ENCODE measurements around the gene ACTMAP. TPM values are rescaled to one million over a fixed set of nuclear protein-coding genes. Genes with fewer than 3 reads are reported as not detected.

The ACTMAP gene
- total and polyA plus RNA-seq, 2 of the 13 experiments (the other 11 are each of a cell fraction or from before 2014, with no cell fraction given) = 2.2 to 7.9 TPM

- TF ChIP-seq GLI4 (CRISPR knock-in tag; IDR thresholded peaks at IDR 0.05; ENCODE audit: borderline replicate concordance) = no peak
- TF ChIP-seq ATF1 (CRISPR knock-in tag; IDR thresholded peaks at IDR 0.05) = peak; percentile 95
- TF ChIP-seq ZMYM3 (CRISPR knock-in tag; IDR thresholded peaks at IDR 0.05) = peak; percentile 98
- no peak for TF ChIP-seq ZNF446 (CRISPR knock-in tag; IDR thresholded peaks at IDR 0.05)
- TF ChIP-seq POLR2AphosphoS5 (IDR thresholded peaks at IDR 0.05; ENCODE audit: low read depth, low read length) = no peak
- no peak for TF ChIP-seq SMYD3 (CRISPR knock-in tag; IDR thresholded peaks at IDR 0.05)
- TF ChIP-seq EP300 (IDR thresholded peaks at IDR 0.05; ENCODE audit: low read depth in 2 of 2, low read length in 2 of 2) = no peak
- TF ChIP-seq EP300 (CRISPR knock-in tag; IDR thresholded peaks at IDR 0.05; ENCODE audit: borderline replicate concordance) = no peak
- TF ChIP-seq ZNF574 (CRISPR knock-in tag; IDR thresholded peaks at IDR 0.05) = 0 out of 2 replicates have a peak, but pooled peaks have one; percentile 27
- no peak for TF ChIP-seq ZNF337 (CRISPR knock-in tag; IDR thresholded peaks at IDR 0.05; ENCODE audit: borderline replicate concordance, low read depth)
- no peak for TF ChIP-seq NONO (IDR thresholded peaks at IDR 0.05)
- TF ChIP-seq NONO (CRISPR knock-in tag; conservative IDR thresholded peaks at IDR 0.05) = 0 out of 2 replicates have a peak, but pooled peaks have one; percentile 26
- TF ChIP-seq EHMT2 (IDR thresholded peaks at IDR 0.05; ENCODE audit: borderline replicate concordance, low read depth, low read length) = no peak
- 0 out of 2 replicates have a peak, but pooled peaks have one; percentile 22 for TF ChIP-seq ZFP36L1 (CRISPR knock-in tag; IDR thresholded peaks at IDR 0.05)
- no peak for TF ChIP-seq MYNN (CRISPR knock-in tag; IDR thresholded peaks at IDR 0.05; ENCODE audit: low read depth)
- TF ChIP-seq NFKBIZ (CRISPR knock-in tag; IDR thresholded peaks at IDR 0.05) = no peak
- TF ChIP-seq KMT2B (CRISPR knock-in tag; IDR thresholded peaks at IDR 0.05) = 0 out of 2 replicates have a peak, but pooled peaks have one; percentile 23
- TF ChIP-seq YEATS2 (CRISPR knock-in tag; IDR thresholded peaks at IDR 0.05; ENCODE audit: borderline replicate concordance) = no peak
- 0 out of 2 replicates have a peak, but pooled peaks have one; percentile 18 for TF ChIP-seq ZNF788 (CRISPR knock-in tag; IDR thresholded peaks at IDR 0.05; ENCODE audit: borderline replicate concordance)
- TF ChIP-seq ZNF724P (CRISPR knock-in tag; IDR thresholded peaks at IDR 0.05; ENCODE audit: borderline replicate concordance) = no peak
- TF ChIP-seq HOXA3 (CRISPR knock-in tag; IDR thresholded peaks at IDR 0.05) = peak; percentile 17; the same call in 1 of the 2 replicates
- peak; percentile 73 for TF ChIP-seq NFYC (CRISPR knock-in tag; IDR thresholded peaks at IDR 0.05)
- TF ChIP-seq HNF4A (CRISPR knock-in tag; IDR thresholded peaks at IDR 0.05) = 0 out of 2 replicates have a peak, but pooled peaks have one; percentile 14
- TF ChIP-seq TBP (CRISPR knock-in tag; IDR thresholded peaks at IDR 0.05) = no peak
- TF ChIP-seq MATR3 (CRISPR knock-in tag; IDR thresholded peaks at IDR 0.05) = no peak
- 0 out of 2 replicates have a peak, but pooled peaks have one; percentile 13 for TF ChIP-seq MIXL1 (CRISPR knock-in tag; IDR thresholded peaks at IDR 0.05)
- no peak for TF ChIP-seq TFAP4 (IDR thresholded peaks at IDR 0.05; ENCODE audit: borderline replicate concordance, low read depth)
- TF ChIP-seq ZNF160 (CRISPR knock-in tag; IDR thresholded peaks at IDR 0.05) = no peak
- 0 out of 2 replicates have a peak, but pooled peaks have one; percentile 15 for TF ChIP-seq ZFY (CRISPR knock-in tag; IDR thresholded peaks at IDR 0.05)
- no peak for TF ChIP-seq ZNF44 (CRISPR knock-in tag; IDR thresholded peaks at IDR 0.05)
Measured at GRCh38 chr19:40776932-40777644, 26.8 kb upstream of the ACTMAP start (continued).
